BJ (cell line): ENCODE results near the gene SLC48A1. TPM values are rescaled to one million over a fixed set of nuclear protein-coding genes. Genes with fewer than 3 reads are reported as not detected.

Source experiments
- CTCF ChIA-PET: fragments of 350-600 bp; formaldehyde crosslinking; extraction: SDS; loops from one replicate; lab custom pipeline; 2021; ENCODE audit warnings: antibody characterized with exemption, inconsistent platforms; lab: Yijun Ruan, JAX
- POLR2A ChIA-PET: fragments of 300-600 bp; sonication (Branson Sonifier 250); formaldehyde crosslinking; extraction: SDS; loops from one replicate; lab custom pipeline; 2021; ENCODE audit warnings: antibody characterized with exemption; lab: Charles Lee
- DNase-seq: peaks from one replicate; pipeline ENCODE4 v3.0.0-alpha.2; 2011; ENCODE audit warnings: low read depth
- H3K27me3 ChIP-seq: 2 replicates; pipeline ENCODE4 v1.6.0; 2011; ENCODE audit warnings: low read length; ENCODE audit not compliant: control insufficient read depth, insufficient read depth
- H3K36me3 ChIP-seq: 2 replicates; pipeline ENCODE4 v1.5.1; 2011; ENCODE audit warnings: low read length; ENCODE audit not compliant: control insufficient read depth, insufficient read depth
- H3K4me3 ChIP-seq: 2 replicates; pipeline ENCODE4 v1.5.1; 2011; ENCODE audit warnings: low read depth, mild to moderate bottlenecking, control low read depth, low read length
- CTCF ChIP-seq: IDR thresholded peaks from 2 replicates; pipeline ENCODE4 v1.5.1; 2011; ENCODE audit warnings: low read depth, mild to moderate bottlenecking, control low read depth, inconsistent platforms, low read length, moderate library complexity; ENCODE audit not compliant: insufficient read depth
- polyA plus RNA-seq: library from polyadenylated mRNA; depleted of rRNA; stranded (reverse); fragments of >200 nt; gene quantifications from 2 replicates; pipeline ENCODE4 v1.2.3, GENCODE V29; 2011

The SLC48A1 gene
- polyA plus RNA-seq, 1 experiment: 16.6 TPM

GRCh38 chr12:47743311-47743860, 29.7 kb upstream of the SLC48A1 start:
- no peak for TF ChIP-seq CTCF
- H3K36me3 ChIP-seq: no peaks in the 10 kb centered on the region
- no peak overlapping the region for H3K4me3 ChIP-seq
- H3K27me3 ChIP-seq: peaks cover 7% of the 10 kb centered on the region
- no peak for DNase-seq
- POLR2A ChIA-PET: no interaction called here
- CTCF ChIA-PET: interaction anchor here (0.6 to 17.6 kb wide), 22 partner anchors 10 to 210 kb away, joined by 3 to 454 read pairs (median 12); partner anchors contain the start of genes ENDOU, RAPGEF3 and SLC48A1

- TF ChIP-seq CTCF: peak; percentile 30; the same call in 1 of the 2 replicates
- no peak for DNase-seq
- CTCF ChIA-PET: interaction anchor here (1.2 to 17.6 kb wide), 14 partner anchors 9 to 167 kb away, joined by 3 to 454 read pairs (median 24); partner anchors contain the start of genes ENDOU, RAPGEF3, RPAP3 and SLC48A1
- POLR2A ChIA-PET: no interaction called here
- Histone ChIP-seq H3K27me3 (peaks cover 7% of the 10 kb centered on the region), H3K36me3 (no peaks in the 10 kb centered on the region), H3K4me3 (no peak overlapping the region)
Observed at GRCh38 chr12:47744005-47744651, 28.9 kb upstream of the SLC48A1 start.

GRCh38 chr12:47744778-47745436, 28.1 kb upstream of the SLC48A1 start:
- POLR2A ChIA-PET: no interaction called here
- no peaks in the 10 kb centered on the region for H3K36me3 ChIP-seq
- no peak for DNase-seq
- peaks cover 7% of the 10 kb centered on the region for H3K27me3 ChIP-seq
- CTCF ChIA-PET: interaction anchor here (1.3 to 17.6 kb wide), 11 partner anchors 8 to 90 kb away, joined by 3 to 454 read pairs (median 77); partner anchors contain the start of genes ENDOU, RAPGEF3, RPAP3 and SLC48A1
- no peak for TF ChIP-seq CTCF
- no peak overlapping the region for H3K4me3 ChIP-seq

GRCh38 chr12:47745485-47746041, 27.5 kb upstream of the SLC48A1 start:
- Histone ChIP-seq H3K36me3 (no peaks in the 10 kb centered on the region), H3K27me3 (peaks cover 7% of the 10 kb centered on the region), H3K4me3 (no peak overlapping the region)
- ChIA-PET CTCF (interaction anchor here (0.9 to 17.6 kb wide), 8 partner anchors 8 to 89 kb away, joined by 4 to 454 read pairs (median 99); partner anchors contain the start of genes RAPGEF3, RPAP3 and SLC48A1), POLR2A (no interaction called here)
- TF ChIP-seq CTCF: no peak
- DNase-seq: no peak
